Loucy (cell line): ENCODE results near the gene RBM15.
A peak's percentile ranks its signal among the peaks of the same experiment; 100 is the strongest.

ENCODE experiments used
- H2AFZ ChIP-seq: fragments of 200-600 bp; sonication (generic); 2 replicates; pipeline ENCODE4 v1.6.0; 2016; ENCODE audit warnings: antibody characterized with exemption, mild to moderate bottlenecking, low read length, moderate library complexity
- H3F3A ChIP-seq: fragments of 200-600 bp; 2 replicates; pipeline ENCODE4 v1.6.0; 2016; ENCODE audit warnings: antibody characterized with exemption, low read depth, mild to moderate bottlenecking
- H3K27me3 ChIP-seq: fragments of 200-600 bp; sonication (generic); 2 replicates; pipeline ENCODE4 v1.6.1; 2014; ENCODE audit warnings: low read length, mild to moderate bottlenecking; ENCODE audit not compliant: insufficient read depth, poor library complexity, severe bottlenecking
- H3K36me3 ChIP-seq: fragments of 200-600 bp; sonication (generic); 2 replicates; pipeline ENCODE4 v1.6.1; 2016; ENCODE audit warnings: low read length; ENCODE audit not compliant: insufficient read depth
- H3K4me1 ChIP-seq: fragments of 200-600 bp; sonication (generic); 2 replicates; pipeline ENCODE4 v1.5.1; 2014; ENCODE audit warnings: low read length, mild to moderate bottlenecking; ENCODE audit not compliant: insufficient read depth, poor library complexity, severe bottlenecking
- H3K4me2 ChIP-seq: fragments of 200-600 bp; sonication (generic); 2 replicates; pipeline ENCODE4 v1.6.0; 2014; ENCODE audit warnings: antibody characterized with exemption, low read length, low read depth, mild to moderate bottlenecking; ENCODE audit not compliant: poor library complexity, severe bottlenecking
- H3K4me3 ChIP-seq: fragments of 200-600 bp; sonication (generic); 2 replicates; pipeline ENCODE4 v1.5.1; 2014; ENCODE audit warnings: low read length, mild to moderate bottlenecking, mixed read lengths; ENCODE audit not compliant: poor library complexity, severe bottlenecking
- H3K79me2 ChIP-seq: fragments of 200-600 bp; sonication (generic); 2 replicates; pipeline ENCODE4 v1.6.1; 2014; ENCODE audit warnings: low read length; ENCODE audit not compliant: insufficient read depth
- H3K9ac ChIP-seq: fragments of 200-600 bp; sonication (generic); 2 replicates; pipeline ENCODE4 v1.6.0; 2014; ENCODE audit warnings: mild to moderate bottlenecking, low read depth, low read length, moderate library complexity; ENCODE audit not compliant: poor library complexity, severe bottlenecking
- H3K9me2 ChIP-seq: fragments of 200-600 bp; sonication (generic); replicated peaks from 2 replicates; pipeline ENCODE4 v1.6.1; 2016; ENCODE audit warnings: low read depth, low read length, mixed read lengths
- H3K9me3 ChIP-seq: fragments of 200-600 bp; sonication (generic); 2 replicates; pipeline ENCODE4 v1.6.1; 2014; ENCODE audit warnings: mild to moderate bottlenecking, antibody characterized with exemption, low read length, low read depth; ENCODE audit not compliant: insufficient read depth
- H4K20me1 ChIP-seq: fragments of 200-600 bp; sonication (generic); 2 replicates; pipeline ENCODE4 v1.6.0; 2014; ENCODE audit warnings: antibody characterized with exemption, low read length, mild to moderate bottlenecking; ENCODE audit not compliant: insufficient read depth, poor library complexity, severe bottlenecking
- CTCF ChIP-seq: fragments of 200-600 bp; sonication (generic); conservative IDR thresholded peaks from 2 replicates; pipeline ENCODE4 v1.5.1; 2014; ENCODE audit warnings: mild to moderate bottlenecking, antibody characterized with exemption, low read length
- EZH2phosphoT487 ChIP-seq: fragments of 200-600 bp; IDR thresholded peaks from 2 replicates; pipeline ENCODE4 v1.6.1; 2018; ENCODE audit warnings: antibody characterized with exemption, mild to moderate bottlenecking, moderate library complexity, borderline replicate concordance

The RBM15 gene

GRCh38 chr1:110343249-110343648, 4.1 kb downstream of the RBM15 start:
- no peaks in the 10 kb centered on the region for H3K9me3 ChIP-seq
- peaks cover 72% of the 10 kb centered on the region for H3K4me1 ChIP-seq
- peak overlapping the region; percentile 85 for H3K9ac ChIP-seq
- H3K4me2 ChIP-seq, result peak overlapping the region; percentile 95
- H2AFZ ChIP-seq, result no peak overlapping the region
- TF ChIP-seq CTCF (no peak), EZH2phosphoT487 (no peak)
- H3F3A ChIP-seq, result no peaks in the 10 kb centered on the region
- H3K79me2 ChIP-seq, result peaks cover 90% of the 10 kb centered on the region
- peaks cover 88% of the 10 kb centered on the region for H4K20me1 ChIP-seq
- no peaks in the 10 kb centered on the region for H3K27me3 ChIP-seq
- H3K4me3 ChIP-seq, result peak overlapping the region; percentile 83
- H3K9me2 ChIP-seq, result no peaks in the 10 kb centered on the region
- H3K36me3 ChIP-seq, result peaks cover 63% of the 10 kb centered on the region

GRCh38 chr1:110344152-110344551, 5.0 kb downstream of the RBM15 start:
- no peaks in the 10 kb centered on the region for H3K9me3 ChIP-seq
- no peaks in the 10 kb centered on the region for H3K27me3 ChIP-seq
- TF ChIP-seq CTCF, result no peak
- TF ChIP-seq EZH2phosphoT487, result no peak
- peaks cover 81% of the 10 kb centered on the region for H3K4me1 ChIP-seq
- H3K9me2 ChIP-seq, result no peaks in the 10 kb centered on the region
- H3K79me2 ChIP-seq, result peaks cover 99% of the 10 kb centered on the region
- H3K4me3 ChIP-seq, result peak overlapping the region; percentile 83
- peaks cover 97% of the 10 kb centered on the region for H4K20me1 ChIP-seq
- H3K9ac ChIP-seq, result peak overlapping the region; percentile 85
- no peaks in the 10 kb centered on the region for H3F3A ChIP-seq
- peaks cover 66% of the 10 kb centered on the region for H3K36me3 ChIP-seq
- H3K4me2 ChIP-seq, result peak overlapping the region; percentile 95
- no peak overlapping the region for H2AFZ ChIP-seq

- H2AFZ ChIP-seq, result no peak overlapping the region
- H3K9ac ChIP-seq, result peak overlapping the region; percentile 85
- H3K9me2 ChIP-seq, result no peaks in the 10 kb centered on the region
- no peak for TF ChIP-seq EZH2phosphoT487
- no peak for TF ChIP-seq CTCF
- H3K4me2 ChIP-seq, result peak overlapping the region; percentile 95
- H4K20me1 ChIP-seq, result peaks cover 100% of the 10 kb centered on the region
- H3K36me3 ChIP-seq, result peaks cover 66% of the 10 kb centered on the region
- peak overlapping the region; percentile 83 for H3K4me3 ChIP-seq
- H3K27me3 ChIP-seq, result no peaks in the 10 kb centered on the region
- peaks cover 100% of the 10 kb centered on the region for H3K79me2 ChIP-seq
- H3K4me1 ChIP-seq, result peaks cover 90% of the 10 kb centered on the region
- no peaks in the 10 kb centered on the region for H3F3A ChIP-seq
- H3K9me3 ChIP-seq, result no peaks in the 10 kb centered on the region
Observed at GRCh38 chr1:110345480-110345879, 6.3 kb downstream of the RBM15 start.
